HG03060 (cell line): ENCODE data around the gene ZNF304.

ENCODE experiments used
- ATAC-seq: cut with Tn5 transposase; IDR thresholded peaks from one replicate; pipeline ENCODE4 v1.9.1; 2021; ENCODE audit warnings: low read depth, moderate number of reproducible peaks; ENCODE audit not compliant: unreplicated experiment

ZNF304 gene

GRCh38 chr19:57350877-57351805 is at the start of gene ZNF304:
TSS of gene ZNF304 (plus strand) at chr19:57351271. CDS start at chr19:57351665, 394 bp downstream.
- peak; percentile 97 for ATAC-seq

- ATAC-seq: no peak
Measured at GRCh38 chr19:57302020-57302465, 49.0 kb upstream of the ZNF304 start.

- ATAC-seq: no peak
Measured at GRCh38 chr19:57302727-57303401, 48.2 kb upstream of the ZNF304 start.

- ATAC-seq: no peak
Measured at GRCh38 chr19:57305056-57305455, 46.0 kb upstream of the ZNF304 start.

- ATAC-seq: no peak
Measured at GRCh38 chr19:57308514-57308913, 42.6 kb upstream of the ZNF304 start.

- no peak for ATAC-seq
Measured at GRCh38 chr19:57310792-57311191, 40.3 kb upstream of the ZNF304 start.

GRCh38 chr19:57314146-57314545 is 36.9 kb upstream of the ZNF304 start:
- ATAC-seq: no peak

- no peak for ATAC-seq
Measured at GRCh38 chr19:57317503-57317902, 33.6 kb upstream of the ZNF304 start.

GRCh38 chr19:57319869-57320179 is 31.2 kb upstream of the ZNF304 start:
- no peak for ATAC-seq

- peak; percentile 87 for ATAC-seq
Measured at GRCh38 chr19:57320180-57321084, 30.6 kb upstream of the ZNF304 start, which contains the start of gene ZNF543. TSS of gene ZNF543 (plus strand) at chr19:57320472. CDS start at chr19:57320854, 382 bp downstream.

- ATAC-seq: no peak
Measured at GRCh38 chr19:57321116-57321515, 30.0 kb upstream of the ZNF304 start.

GRCh38 chr19:57321751-57322150 is 29.3 kb upstream of the ZNF304 start:
- no peak for ATAC-seq

GRCh38 chr19:57324992-57325391 is 26.1 kb upstream of the ZNF304 start:
- no peak for ATAC-seq

GRCh38 chr19:57327993-57328392 is 23.1 kb upstream of the ZNF304 start:
- no peak for ATAC-seq

- no peak for ATAC-seq
Measured at GRCh38 chr19:57334191-57334590, 16.9 kb upstream of the ZNF304 start.

- no peak for ATAC-seq
Measured at GRCh38 chr19:57338877-57339276, 12.2 kb upstream of the ZNF304 start.

- ATAC-seq: no peak
Measured at GRCh38 chr19:57342582-57342981, 8.5 kb upstream of the ZNF304 start.

GRCh38 chr19:57348136-57348535 is 2.9 kb upstream of the ZNF304 start:
- no peak for ATAC-seq

GRCh38 chr19:57351867-57352266 is 796 bp downstream of the ZNF304 start:
- ATAC-seq: no peak

GRCh38 chr19:57355916-57356315 is 4.8 kb downstream of the ZNF304 start:
- no peak for ATAC-seq

- ATAC-seq: no peak
Measured at GRCh38 chr19:57357406-57357805, 6.3 kb downstream of the ZNF304 start.
